ENCODE data around the gene DAB2IP. TPM values are rescaled to one million over a fixed set of nuclear protein-coding genes. Genes with fewer than 3 reads are reported as not detected.
A peak's percentile ranks its signal among the peaks of the same experiment; 100 is the strongest.

The DAB2IP gene
- total RNA-seq, 1 experiment from 2014 or later = 31.0 TPM

DNA sequence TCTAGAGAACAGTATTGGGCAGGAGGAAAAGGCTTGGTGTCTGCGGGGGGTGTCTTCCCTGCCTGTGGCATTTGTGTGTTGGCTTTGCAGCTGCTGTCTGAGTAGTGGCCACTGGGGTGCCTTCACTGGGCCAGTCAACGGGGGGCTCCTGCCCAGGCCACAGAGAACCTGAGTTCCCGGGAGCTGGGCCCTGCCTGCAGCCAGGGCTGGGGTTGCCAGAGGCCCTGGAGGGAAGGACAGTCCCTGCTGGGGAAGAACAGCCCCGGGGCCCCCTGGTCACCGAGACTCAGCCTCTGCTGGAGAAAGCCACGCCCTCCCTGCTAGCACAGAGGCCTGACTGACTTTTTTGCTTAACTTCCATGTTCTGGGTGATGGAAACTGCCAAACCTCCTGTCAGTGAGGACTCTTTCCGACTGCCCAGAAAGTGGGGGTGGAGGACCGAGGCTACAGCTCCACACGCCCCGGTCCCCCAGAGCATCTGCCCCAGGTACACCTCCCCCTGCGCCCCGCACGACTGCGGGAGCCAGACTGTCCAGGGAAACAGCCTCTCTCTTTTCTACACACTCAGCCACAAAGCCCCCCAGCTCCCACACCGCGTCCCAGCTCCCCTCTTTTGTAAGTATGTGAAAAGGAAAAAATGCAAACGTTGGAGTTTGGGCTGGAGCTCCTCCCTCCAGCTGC lies 133.4 kb downstream of the DAB2IP start:
- DNase-seq (ENCODE audit: low read depth, low spot score) = no peak
- CTCF ChIA-PET = no interaction called here
- H3K79me2 ChIP-seq (ENCODE audit: insufficient read depth, low read length) = no peaks in the 10 kb centered on the region
- BruUV-seq (replicated peaks) = TSS peak; percentile 29
- intact Hi-C loops (cut with micrococcal nuclease) = no loop called here
- no peak overlapping the region for H3K4me2 ChIP-seq (ENCODE audit: low read length)
- H3K9ac ChIP-seq (ENCODE audit: low read length) = no peak overlapping the region
- H3K27ac ChIP-seq (ENCODE audit: low read depth, low read length) = no peak overlapping the region
- TF ChIP-seq POLR2AphosphoS5 (IDR thresholded peaks at IDR 0.05; ENCODE audit: low read depth, low read length) (no peak), YY1 (IDR thresholded peaks at IDR 0.05; ENCODE audit: extremely low read depth, insufficient replicate concordance, low read depth, low read length) (no peak), RAD21 (IDR thresholded peaks at IDR 0.05; ENCODE audit: low read depth) (no peak), EZH2 (IDR thresholded peaks at IDR 0.05) (no peak), ELF1 (IDR thresholded peaks at IDR 0.05; ENCODE audit: borderline replicate concordance, low read depth) (no peak), SRF (IDR thresholded peaks at IDR 0.05; ENCODE audit: low read depth) (no peak), SP1 (IDR thresholded peaks at IDR 0.05; ENCODE audit: low read depth) (no peak), JUND (IDR thresholded peaks at IDR 0.05) (no peak), EGR1 (IDR thresholded peaks at IDR 0.05; ENCODE audit: low read depth) (no peak), ATF3 (IDR thresholded peaks at IDR 0.05) (no peak)
- RAD21 ChIA-PET (ENCODE audit: low non-redundant PET in 1 of 2, low total read pairs in 2 of 2, uncharacterized antibody in 2 of 2, unreplicated experiment in 2 of 2) = no interaction called here
- no peak; the same call in 1 of the 2 replicates for ATAC-seq
- H3K9me3 ChIP-seq (ENCODE audit: control insufficient read depth in 1 of 2, insufficient read depth in 1 of 2, low read depth in 1 of 2, low read length in 2 of 2) = no peaks in the 10 kb centered on the region
- H3K9me2 ChIP-seq (ENCODE audit: insufficient read depth) = no peaks in the 10 kb centered on the region
- no peaks in the 10 kb centered on the region for H3K27me3 ChIP-seq (ENCODE audit: insufficient read depth, low read length)
- no peak overlapping the region for H2AFZ ChIP-seq (ENCODE audit: low read depth, low read length, poor library complexity, severe bottlenecking)
- no peaks in the 10 kb centered on the region; a peak in 1 of 4 replicates for H3K36me3 ChIP-seq (ENCODE audit: control insufficient read depth in 1 of 2, insufficient read depth in 2 of 2, low read length in 2 of 2)
- POLR2A ChIA-PET = no interaction called here
- H3K4me1 ChIP-seq (ENCODE audit: control insufficient read depth in 1 of 2, insufficient read depth in 2 of 2, low read length in 2 of 2) = no peaks in the 10 kb centered on the region
- no peak overlapping the region for H3K4me3 ChIP-seq (replicated peaks in 1 of 2; ENCODE audit: low read depth in 1 of 2, low read length in 2 of 2)
- no peaks in the 10 kb centered on the region for H4K20me1 ChIP-seq (ENCODE audit: insufficient read depth)

Measured in HCT116 (cell line).